Measurements from ENCODE around the gene ITPKB.
A peak's percentile ranks its signal among the peaks of the same experiment; 100 is the strongest.

Gene ITPKB

DNA sequence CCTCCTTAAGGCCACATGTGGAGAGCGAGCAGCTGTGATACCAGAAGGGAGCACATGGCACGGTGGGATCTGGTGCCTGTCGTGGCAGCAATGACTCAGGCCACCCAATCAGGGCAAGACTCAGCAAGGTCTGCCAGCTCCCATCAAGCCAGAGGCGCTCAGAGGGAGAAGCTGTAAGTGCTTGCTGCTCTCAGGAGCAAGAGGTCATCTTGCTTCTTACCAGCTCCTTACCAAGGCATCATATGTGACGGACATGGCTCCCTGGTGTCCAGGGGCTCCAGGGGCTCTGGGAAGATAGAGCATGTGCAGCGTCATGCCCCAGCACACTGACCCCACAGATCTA lies 72.9 kb downstream of the ITPKB start:
- Histone ChIP-seq H3K27me3 (no peaks in the 10 kb centered on the region), H3K9me3 (no peaks in the 10 kb centered on the region), H3K4me3 (ENCODE audit: low read depth, low read length) (no peak overlapping the region), H3K36me3 (no peaks in the 10 kb centered on the region), H3K4me1 (peaks cover 23% of the 10 kb centered on the region)
- no peak for TF ChIP-seq CTCF (IDR thresholded peaks at IDR 0.05; ENCODE audit: low read depth, low read length)
- DNase-seq, result peak; percentile 45

GRCh38 chr1:226665505-226666163 lies 73.4 kb downstream of the ITPKB start:
- H3K4me3 ChIP-seq (ENCODE audit: low read depth, low read length), result no peak overlapping the region
- H3K9me3 ChIP-seq, result no peaks in the 10 kb centered on the region
- H3K36me3 ChIP-seq, result no peaks in the 10 kb centered on the region
- no peak for DNase-seq
- H3K4me1 ChIP-seq, result peaks cover 23% of the 10 kb centered on the region
- H3K27me3 ChIP-seq, result no peaks in the 10 kb centered on the region
- no peak for TF ChIP-seq CTCF (IDR thresholded peaks at IDR 0.05; ENCODE audit: low read depth, low read length)

DNA sequence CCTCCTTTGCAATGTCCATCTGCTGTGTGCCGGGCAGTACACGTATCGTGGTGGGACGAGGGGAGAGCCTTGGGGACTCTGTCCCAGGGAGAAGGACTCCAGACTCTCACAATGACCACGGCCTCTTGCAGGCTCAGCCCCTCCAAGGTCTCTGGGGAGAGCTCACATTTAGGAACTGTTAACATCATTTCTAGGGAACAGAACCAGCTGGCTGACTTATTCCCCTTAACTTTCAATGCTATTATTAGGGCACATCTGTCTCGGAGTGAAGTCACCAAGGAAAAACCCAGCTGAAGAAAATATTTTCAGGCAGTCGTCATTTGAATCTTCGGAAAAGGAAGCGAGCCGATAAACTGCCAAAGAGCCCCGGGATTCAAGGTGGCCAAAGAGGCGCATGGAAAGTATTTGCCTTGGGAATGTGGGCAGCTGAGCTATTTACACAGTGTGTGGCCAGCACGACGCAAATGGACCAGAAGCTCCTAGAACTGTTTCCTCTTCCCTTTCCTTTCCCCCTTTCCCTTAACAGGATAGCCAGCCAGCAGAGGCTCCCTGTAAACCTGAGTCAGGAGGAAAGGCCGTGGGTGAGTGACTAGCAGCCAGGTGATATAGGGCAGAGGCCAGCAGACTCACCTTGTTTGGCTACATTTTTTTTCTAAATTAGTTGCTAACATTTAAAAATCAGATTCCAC lies 74.5 kb downstream of the ITPKB start:
- no peaks in the 10 kb centered on the region for H3K27me3 ChIP-seq
- TF ChIP-seq CTCF (IDR thresholded peaks at IDR 0.05; ENCODE audit: low read depth, low read length), result no peak
- H3K4me1 ChIP-seq, result peaks cover 23% of the 10 kb centered on the region
- no peaks in the 10 kb centered on the region for H3K9me3 ChIP-seq
- H3K4me3 ChIP-seq (ENCODE audit: low read depth, low read length), result no peak overlapping the region
- no peak for DNase-seq
- H3K36me3 ChIP-seq, result no peaks in the 10 kb centered on the region

DNA sequence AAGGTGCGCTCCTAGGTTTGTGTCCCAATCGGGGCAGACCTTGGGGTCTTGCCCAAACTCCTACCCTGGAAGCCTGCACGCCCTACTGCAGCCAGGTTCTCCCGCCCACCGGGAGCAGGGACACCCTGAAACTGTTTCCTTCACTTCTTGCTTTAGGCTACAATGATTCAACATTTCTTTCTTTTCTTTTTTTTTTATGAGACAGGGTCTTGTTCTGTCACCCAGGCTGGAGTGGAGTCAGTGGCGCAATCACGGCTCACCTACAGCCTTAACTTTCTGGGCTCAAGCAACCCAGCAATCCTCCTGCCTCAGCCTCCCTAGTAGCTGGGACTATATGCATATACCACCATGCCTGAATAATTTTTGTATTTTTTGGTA lies 75.8 kb downstream of the ITPKB start:
- peaks cover 23% of the 10 kb centered on the region for H3K4me1 ChIP-seq
- no peaks in the 10 kb centered on the region for H3K9me3 ChIP-seq
- no peaks in the 10 kb centered on the region for H3K27me3 ChIP-seq
- H3K36me3 ChIP-seq, result no peaks in the 10 kb centered on the region
- TF ChIP-seq CTCF (IDR thresholded peaks at IDR 0.05; ENCODE audit: low read depth, low read length), result no peak
- H3K4me3 ChIP-seq (ENCODE audit: low read depth, low read length), result no peak overlapping the region
- DNase-seq, result no peak

DNA sequence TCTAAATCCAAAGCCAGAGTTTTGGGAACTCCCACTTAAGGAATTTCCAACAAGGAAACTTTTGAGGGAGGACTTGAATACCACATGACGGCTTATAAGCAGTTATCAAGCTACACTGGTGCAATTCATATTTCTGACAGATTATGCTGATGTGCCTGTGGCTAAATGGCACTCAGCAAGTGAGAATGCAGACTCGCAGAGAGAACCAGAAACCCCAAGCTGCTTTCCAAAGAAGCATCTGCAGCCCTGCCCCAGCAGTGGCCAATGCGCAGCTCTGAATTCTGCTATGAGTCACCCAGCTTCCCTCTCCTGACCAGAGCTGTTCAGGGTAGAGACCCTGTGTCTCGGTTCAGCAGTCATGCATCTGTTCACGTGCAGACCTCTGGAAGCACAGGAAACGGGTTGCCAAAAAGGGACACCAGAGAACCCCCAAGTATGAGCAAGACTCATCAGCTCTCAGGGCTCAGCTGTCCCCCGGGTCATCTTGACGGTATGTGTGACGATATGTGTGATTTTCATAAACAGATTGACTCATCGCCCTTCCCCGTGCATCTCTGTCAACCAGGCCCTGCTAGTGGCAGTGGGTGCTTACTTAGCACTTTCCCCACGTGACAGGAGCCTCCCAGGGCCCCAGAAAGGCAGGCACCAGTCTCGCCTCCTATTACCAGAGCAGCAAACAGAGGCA lies 76.3 kb downstream of the ITPKB start:
- peak; percentile 91 for DNase-seq
- Histone ChIP-seq H3K9me3 (no peaks in the 10 kb centered on the region), H3K27me3 (no peaks in the 10 kb centered on the region), H3K36me3 (no peaks in the 10 kb centered on the region), H3K4me3 (ENCODE audit: low read depth, low read length) (0 out of 2 replicates have a peak overlapping the region, but pooled peaks have one; percentile 11), H3K4me1 (peaks cover 23% of the 10 kb centered on the region)
- TF ChIP-seq CTCF (IDR thresholded peaks at IDR 0.05; ENCODE audit: low read depth, low read length), result no peak

DNA sequence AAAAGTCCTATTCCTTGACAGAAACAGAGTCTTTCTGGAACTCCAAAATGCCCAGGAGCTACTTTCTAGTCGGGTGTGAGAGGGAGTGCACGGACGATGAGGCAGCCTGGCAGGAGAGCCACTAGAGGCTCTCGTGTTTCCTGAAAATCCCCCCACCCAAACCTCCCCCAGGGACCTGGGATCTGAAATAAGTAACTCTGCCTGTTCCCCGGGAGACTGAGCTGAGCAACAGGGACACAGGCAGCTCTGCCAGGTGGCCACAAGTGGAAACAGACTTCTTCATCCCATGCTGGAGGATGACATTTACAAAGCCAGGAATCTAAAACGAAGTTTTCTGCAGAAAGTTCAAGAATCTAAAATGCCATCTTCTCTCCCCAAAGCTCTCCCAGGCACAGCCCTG lies 77.1 kb downstream of the ITPKB start:
- no peak overlapping the region for H3K4me3 ChIP-seq (ENCODE audit: low read depth, low read length)
- H3K4me1 ChIP-seq, result peaks cover 29% of the 10 kb centered on the region
- peak; percentile 35 for TF ChIP-seq CTCF (IDR thresholded peaks at IDR 0.05; ENCODE audit: low read depth, low read length)
- no peaks in the 10 kb centered on the region for H3K36me3 ChIP-seq
- H3K9me3 ChIP-seq, result no peaks in the 10 kb centered on the region
- H3K27me3 ChIP-seq, result no peaks in the 10 kb centered on the region
- peak; percentile 74 for DNase-seq

All from BE2C (cell line).